Keratinocyte (primary cell): ENCODE data around the gene BTBD8.

Source experiments
- EZH2 ChIP-seq: IDR thresholded peaks from one replicate; pipeline ENCODE4 v1.6.1; 2012; ENCODE audit warnings: inconsistent platforms, mild to moderate bottlenecking, low read length, moderate library complexity
- TF ChIP-seq, protein P1 (sequence below), 3 experiments: IDR thresholded peaks in 1 of 3; conservative IDR thresholded peaks in 1 of 3; optimal IDR thresholded peaks in 1 of 3; 2 replicates in 2 of 3; 3 replicates in 1 of 3; pipeline versions ENCODE3 to v1.5.1; 2011; ENCODE audit warnings: low read length in 3 of 3, mild to moderate bottlenecking in 3 of 3, moderate library complexity in 2 of 3, control low read depth in 1 of 3, inconsistent platforms in 1 of 3; ENCODE audit not compliant: insufficient read depth in 2 of 3; ENCODE audit errors: extremely low read depth in 1 of 3

DNA sequence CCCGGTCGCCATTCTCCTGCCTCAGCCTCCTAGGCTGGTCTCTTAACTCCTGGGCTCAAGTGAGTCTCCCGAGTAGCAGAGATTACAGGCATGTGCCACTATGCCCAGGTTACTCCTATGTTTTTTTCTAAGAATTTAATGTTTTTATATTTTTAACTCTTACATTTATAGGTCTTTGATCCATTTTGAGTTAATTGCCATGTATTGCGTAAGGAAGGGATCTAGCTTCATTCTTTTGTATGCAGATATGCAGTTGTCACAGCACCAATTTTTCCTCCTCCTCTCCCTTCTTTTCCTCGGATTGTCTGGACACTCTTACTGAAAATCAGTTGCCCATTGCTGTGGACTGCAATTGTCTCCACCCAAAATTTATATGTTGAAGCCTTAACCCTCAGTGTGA, 11.5 kb downstream of the BTBD8 start:
- TF ChIP-seq, protein P1, sequence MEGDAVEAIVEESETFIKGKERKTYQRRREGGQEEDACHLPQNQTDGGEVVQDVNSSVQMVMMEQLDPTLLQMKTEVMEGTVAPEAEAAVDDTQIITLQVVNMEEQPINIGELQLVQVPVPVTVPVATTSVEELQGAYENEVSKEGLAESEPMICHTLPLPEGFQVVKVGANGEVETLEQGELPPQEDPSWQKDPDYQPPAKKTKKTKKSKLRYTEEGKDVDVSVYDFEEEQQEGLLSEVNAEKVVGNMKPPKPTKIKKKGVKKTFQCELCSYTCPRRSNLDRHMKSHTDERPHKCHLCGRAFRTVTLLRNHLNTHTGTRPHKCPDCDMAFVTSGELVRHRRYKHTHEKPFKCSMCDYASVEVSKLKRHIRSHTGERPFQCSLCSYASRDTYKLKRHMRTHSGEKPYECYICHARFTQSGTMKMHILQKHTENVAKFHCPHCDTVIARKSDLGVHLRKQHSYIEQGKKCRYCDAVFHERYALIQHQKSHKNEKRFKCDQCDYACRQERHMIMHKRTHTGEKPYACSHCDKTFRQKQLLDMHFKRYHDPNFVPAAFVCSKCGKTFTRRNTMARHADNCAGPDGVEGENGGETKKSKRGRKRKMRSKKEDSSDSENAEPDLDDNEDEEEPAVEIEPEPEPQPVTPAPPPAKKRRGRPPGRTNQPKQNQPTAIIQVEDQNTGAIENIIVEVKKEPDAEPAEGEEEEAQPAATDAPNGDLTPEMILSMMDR (optimal IDR thresholded peaks at IDR 0.05 in 1 of 3, IDR thresholded peaks at IDR 0.05 in 1 of 3, conservative IDR thresholded peaks at IDR 0.05 in 1 of 3; ENCODE audit: extremely low read depth in 1 of 3, insufficient read depth in 2 of 3, low read length in 3 of 3), result no peak
- no peak for TF ChIP-seq EZH2
